Keratinocyte (primary cell): ENCODE measurements around the gene MYL5.

Source experiments
- EZH2 ChIP-seq: IDR thresholded peaks from one replicate; pipeline ENCODE4 v1.6.1; 2012; ENCODE audit warnings: inconsistent platforms, mild to moderate bottlenecking, low read length, moderate library complexity
- TF ChIP-seq, protein P1 (sequence below), 3 experiments: IDR thresholded peaks in 1 of 3; conservative IDR thresholded peaks in 1 of 3; optimal IDR thresholded peaks in 1 of 3; 2 replicates in 2 of 3; 3 replicates in 1 of 3; pipeline versions ENCODE3 to v1.5.1; 2011; ENCODE audit warnings: low read length in 3 of 3, mild to moderate bottlenecking in 3 of 3, moderate library complexity in 2 of 3, control low read depth in 1 of 3, inconsistent platforms in 1 of 3; ENCODE audit not compliant: insufficient read depth in 2 of 3; ENCODE audit errors: extremely low read depth in 1 of 3

DNA sequence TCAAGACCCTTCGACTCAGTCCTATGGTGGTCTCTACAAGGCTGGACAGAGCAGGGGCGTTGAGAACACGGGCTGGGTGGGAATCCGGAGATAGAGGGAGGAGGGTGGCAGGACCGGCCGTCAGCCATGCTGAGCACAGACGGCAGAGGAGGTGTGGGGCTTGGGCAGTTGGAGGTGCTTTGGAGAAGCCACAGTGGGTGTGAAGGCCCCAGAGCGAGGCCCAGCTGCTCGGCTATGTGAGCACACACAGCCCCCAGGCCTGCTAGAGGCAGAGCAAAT is 44.8 kb upstream of the MYL5 start:
- TF ChIP-seq, protein P1, sequence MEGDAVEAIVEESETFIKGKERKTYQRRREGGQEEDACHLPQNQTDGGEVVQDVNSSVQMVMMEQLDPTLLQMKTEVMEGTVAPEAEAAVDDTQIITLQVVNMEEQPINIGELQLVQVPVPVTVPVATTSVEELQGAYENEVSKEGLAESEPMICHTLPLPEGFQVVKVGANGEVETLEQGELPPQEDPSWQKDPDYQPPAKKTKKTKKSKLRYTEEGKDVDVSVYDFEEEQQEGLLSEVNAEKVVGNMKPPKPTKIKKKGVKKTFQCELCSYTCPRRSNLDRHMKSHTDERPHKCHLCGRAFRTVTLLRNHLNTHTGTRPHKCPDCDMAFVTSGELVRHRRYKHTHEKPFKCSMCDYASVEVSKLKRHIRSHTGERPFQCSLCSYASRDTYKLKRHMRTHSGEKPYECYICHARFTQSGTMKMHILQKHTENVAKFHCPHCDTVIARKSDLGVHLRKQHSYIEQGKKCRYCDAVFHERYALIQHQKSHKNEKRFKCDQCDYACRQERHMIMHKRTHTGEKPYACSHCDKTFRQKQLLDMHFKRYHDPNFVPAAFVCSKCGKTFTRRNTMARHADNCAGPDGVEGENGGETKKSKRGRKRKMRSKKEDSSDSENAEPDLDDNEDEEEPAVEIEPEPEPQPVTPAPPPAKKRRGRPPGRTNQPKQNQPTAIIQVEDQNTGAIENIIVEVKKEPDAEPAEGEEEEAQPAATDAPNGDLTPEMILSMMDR (optimal IDR thresholded peaks at IDR 0.05 in 1 of 3, IDR thresholded peaks at IDR 0.05 in 1 of 3, conservative IDR thresholded peaks at IDR 0.05 in 1 of 3; ENCODE audit: extremely low read depth in 1 of 3, insufficient read depth in 2 of 3, low read length in 3 of 3) = no peak
- TF ChIP-seq EZH2 = no peak
